LNCAP (cell line): ENCODE data around the gene MLLT3.

Experiments used
- TF ChIP-seq, protein P1 (sequence below): fragments of 450-650 bp; IDR thresholded peaks from 2 replicates; pipeline ENCODE4 v1.5.1; 2017; ENCODE audit warnings: mild to moderate bottlenecking

MLLT3 gene

DNA sequence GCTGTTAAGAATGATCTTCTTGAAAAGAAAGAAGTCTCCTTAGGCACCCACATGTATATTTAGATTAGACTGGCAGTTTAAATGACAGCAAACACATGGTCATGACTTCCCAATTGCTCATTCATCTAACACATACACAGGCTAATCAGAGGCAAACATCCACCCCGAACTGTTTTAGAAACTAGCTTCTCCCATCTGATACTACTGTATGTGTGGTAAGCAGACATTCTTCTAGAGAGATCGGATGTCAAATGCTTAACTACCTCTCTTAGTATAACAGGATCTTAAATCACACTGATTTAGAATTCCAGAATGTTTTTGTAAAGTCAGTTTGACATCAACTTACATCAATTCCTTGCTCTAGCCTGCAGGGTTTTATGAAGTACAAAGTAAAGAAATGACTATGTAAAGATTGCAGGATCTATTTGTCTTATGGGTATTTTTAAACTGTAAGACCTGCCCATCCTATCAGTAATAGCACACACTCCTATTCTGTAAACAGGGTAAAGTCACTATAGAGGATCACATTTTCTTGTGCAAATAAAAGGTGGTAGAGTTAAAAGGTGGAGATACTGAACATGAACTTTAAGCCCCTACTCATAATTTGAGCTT lies 239.7 kb downstream of the MLLT3 start:
- TF ChIP-seq, protein P1, sequence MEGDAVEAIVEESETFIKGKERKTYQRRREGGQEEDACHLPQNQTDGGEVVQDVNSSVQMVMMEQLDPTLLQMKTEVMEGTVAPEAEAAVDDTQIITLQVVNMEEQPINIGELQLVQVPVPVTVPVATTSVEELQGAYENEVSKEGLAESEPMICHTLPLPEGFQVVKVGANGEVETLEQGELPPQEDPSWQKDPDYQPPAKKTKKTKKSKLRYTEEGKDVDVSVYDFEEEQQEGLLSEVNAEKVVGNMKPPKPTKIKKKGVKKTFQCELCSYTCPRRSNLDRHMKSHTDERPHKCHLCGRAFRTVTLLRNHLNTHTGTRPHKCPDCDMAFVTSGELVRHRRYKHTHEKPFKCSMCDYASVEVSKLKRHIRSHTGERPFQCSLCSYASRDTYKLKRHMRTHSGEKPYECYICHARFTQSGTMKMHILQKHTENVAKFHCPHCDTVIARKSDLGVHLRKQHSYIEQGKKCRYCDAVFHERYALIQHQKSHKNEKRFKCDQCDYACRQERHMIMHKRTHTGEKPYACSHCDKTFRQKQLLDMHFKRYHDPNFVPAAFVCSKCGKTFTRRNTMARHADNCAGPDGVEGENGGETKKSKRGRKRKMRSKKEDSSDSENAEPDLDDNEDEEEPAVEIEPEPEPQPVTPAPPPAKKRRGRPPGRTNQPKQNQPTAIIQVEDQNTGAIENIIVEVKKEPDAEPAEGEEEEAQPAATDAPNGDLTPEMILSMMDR: no peak

DNA sequence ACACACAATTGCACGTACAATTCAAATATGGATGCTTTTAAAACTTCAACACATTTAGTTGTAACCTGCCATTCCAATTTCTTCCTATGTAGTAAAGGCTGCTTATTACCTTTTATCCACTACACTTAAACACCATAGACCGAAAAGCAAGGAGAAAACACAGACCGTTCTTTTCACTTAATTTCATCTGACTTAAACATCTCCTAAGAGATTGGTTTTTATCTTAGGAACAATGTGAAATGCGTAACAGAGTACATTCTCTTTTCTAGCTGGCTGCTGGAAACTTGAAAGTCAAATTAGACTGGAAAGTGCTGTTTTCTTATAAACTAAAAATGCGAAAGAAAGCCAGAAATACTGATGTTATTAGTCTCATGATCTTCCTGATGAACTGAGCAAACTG lies 241.8 kb downstream of the MLLT3 start:
- TF ChIP-seq, protein P1: no peak

DNA sequence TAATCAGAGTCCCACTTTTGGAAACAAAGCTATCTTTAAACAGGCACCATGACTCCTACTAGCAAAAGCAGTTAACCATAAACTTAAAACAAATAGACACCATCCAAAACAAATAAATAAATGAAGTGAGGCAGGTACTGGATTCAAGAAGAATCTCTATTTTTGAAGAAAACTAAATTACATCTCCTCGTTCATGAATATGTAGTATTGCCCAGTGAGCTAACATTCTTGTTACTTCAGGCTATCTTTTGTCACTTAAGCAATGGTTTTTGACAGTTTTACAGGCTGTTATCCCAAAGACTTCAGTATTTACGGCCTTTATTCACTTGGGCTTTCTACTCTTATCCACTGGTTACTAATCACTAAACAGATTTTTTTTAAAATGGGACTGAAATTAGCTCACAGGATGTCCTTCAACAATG lies 242.5 kb downstream of the MLLT3 start:
- TF ChIP-seq, protein P1: no peak

DNA sequence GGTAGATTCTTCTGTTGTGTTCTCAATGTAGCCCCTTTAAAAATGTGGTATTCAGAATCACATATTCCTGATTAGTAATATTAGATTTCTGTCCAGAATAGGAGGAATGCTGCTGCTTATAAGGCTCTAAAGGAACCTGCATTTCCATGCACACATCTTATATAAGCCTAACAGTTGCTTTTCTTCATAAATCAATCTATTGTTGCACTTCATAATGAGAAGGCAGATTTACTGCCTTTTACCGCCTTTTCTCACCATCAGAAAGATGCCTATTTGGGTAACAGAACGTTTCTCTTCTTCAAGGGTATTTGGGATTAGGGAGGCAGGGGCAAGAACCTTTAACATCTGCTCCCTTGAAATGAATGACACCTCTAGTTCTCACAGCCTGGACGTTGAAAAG lies 243.4 kb downstream of the MLLT3 start:
- TF ChIP-seq, protein P1: no peak

DNA sequence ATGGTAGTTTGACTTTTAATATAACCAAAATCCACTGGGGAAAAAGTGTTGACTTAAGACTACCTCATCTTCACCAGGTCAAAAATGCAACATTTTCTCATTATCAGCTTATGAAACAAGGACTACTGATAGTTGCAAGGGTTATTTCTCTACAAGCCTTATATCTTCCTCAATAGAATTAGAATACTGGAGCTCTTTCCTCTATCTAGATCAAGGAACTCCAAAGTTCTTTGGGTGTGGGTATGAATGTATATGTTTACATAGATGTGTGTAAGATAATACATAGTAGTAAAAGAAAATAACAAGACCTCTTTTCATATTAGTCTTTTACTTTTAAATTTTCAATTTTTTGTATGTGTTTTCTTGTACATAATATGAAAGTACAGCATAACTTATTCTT lies 244.5 kb downstream of the MLLT3 start:
- TF ChIP-seq, protein P1: no peak

DNA sequence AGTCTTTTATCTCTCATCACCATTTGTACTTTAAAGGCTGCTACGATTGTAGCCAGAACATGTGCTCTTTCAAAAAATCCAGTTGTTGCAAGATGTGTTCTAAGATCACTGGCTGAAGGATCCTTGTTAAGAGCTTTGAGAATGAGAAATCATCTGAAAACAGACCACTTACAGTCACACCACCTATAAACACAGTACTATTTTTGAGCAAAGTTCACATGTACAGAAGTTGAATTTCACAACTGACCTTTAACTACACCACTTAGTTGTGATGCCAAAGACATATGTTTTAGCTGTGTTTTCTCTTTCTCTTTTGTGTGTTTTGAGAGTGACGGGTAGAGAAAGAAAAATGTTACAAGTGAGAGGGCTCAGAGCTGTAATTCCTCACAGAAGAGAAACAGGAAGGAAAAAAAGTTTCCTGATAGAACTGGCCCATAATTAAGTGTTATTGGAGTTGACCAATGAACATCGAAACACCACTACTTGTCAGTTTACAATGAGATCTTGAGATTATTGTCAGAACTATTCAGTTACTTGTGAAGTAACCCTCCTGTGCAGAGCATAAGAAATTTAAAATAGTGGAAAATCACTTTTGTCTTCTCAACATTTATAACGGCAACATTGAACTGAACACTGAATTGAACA lies 245.4 kb downstream of the MLLT3 start:
- TF ChIP-seq, protein P1: no peak

DNA sequence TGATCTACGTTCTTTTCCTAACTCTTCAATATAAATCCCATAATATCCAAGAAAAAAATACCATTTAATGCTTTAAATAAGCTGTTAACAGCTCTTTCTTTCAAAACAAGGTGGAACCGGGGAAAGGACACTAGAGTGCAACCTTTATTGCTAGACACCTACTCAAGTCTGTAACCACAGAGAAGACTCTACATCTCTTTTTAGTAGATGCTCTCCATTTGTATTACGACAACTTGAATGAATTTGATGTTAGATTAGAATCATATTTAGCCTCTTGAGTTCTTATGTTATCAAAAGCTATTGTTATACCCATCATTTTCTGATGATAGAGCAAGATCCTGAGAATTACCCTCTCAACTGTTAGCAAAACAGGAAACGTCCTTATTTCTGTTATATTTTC lies 246.3 kb downstream of the MLLT3 start:
- TF ChIP-seq, protein P1: no peak

DNA sequence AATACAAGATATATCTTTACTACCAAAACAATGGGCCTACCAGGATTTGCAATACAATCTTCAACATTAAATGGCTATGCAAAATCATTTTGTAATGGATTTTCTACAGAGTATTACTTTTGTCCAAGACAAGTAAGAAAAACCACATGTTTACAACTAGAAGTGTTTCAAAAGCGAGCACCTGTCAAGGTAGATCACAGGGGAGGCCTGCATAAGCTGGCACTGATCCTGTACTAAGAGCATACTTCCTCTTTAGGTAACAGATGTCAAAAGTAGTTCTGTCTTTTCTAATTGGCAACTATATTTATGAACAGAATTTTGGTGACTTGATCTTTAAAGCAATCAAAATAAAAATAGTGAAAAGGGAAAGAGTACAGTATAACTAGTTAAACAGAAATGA lies 249.0 kb downstream of the MLLT3 start:
- TF ChIP-seq, protein P1: no peak
